GM12864 (cell line): Measurements from ENCODE around the gene ACOT12.

Source experiments
- DNase-seq: peaks from one replicate; pipeline ENCODE4 v3.0.0-alpha.2; 2011; ENCODE audit warnings: low read depth
- H3K4me3 ChIP-seq: 2 replicates; pipeline ENCODE4 v1.5.1; 2011; ENCODE audit warnings: mild to moderate bottlenecking, low read depth, low read length, control low read depth
- TF ChIP-seq, protein P1 (sequence below): IDR thresholded peaks from 2 replicates; pipeline ENCODE4 v1.5.1; 2011; ENCODE audit warnings: low read depth, mild to moderate bottlenecking, moderate library complexity, low read length, control low read depth, inconsistent platforms; ENCODE audit errors: missing control alignments

The ACOT12 gene

DNA sequence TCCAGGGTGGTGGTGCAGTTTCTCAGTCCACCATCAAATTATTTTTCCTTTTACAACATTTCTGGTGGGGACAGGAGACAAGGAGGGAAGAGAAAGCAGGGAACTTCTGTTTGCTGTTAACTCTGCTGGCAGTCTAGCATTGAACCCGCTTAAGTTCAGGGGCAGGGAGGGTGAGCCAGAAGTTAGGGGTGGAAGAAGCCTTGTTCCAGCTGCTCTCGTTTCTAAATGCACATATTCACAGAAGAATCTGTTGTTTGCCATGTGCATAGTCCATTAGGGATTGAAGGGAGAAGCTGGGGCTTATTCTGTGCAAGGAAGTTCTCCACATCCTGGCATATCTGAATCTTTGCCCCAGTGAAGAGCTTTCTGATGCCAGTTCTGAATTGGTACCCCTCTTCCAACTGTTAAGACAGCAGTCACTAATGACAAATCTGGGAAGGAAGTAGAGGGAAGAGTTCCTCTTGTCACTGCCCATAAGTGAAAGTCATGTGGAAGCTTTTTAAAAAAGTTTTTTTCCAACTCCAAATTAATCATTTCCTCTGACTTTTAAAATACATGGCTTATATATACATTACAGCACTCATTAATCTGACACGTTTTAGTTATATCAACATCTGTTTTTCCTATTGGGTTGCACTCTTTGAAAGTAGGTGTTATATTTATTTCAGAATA is 32.6 kb upstream of the ACOT12 start:
- no peak for DNase-seq
- H3K4me3 ChIP-seq: no peak overlapping the region
- TF ChIP-seq, protein P1, sequence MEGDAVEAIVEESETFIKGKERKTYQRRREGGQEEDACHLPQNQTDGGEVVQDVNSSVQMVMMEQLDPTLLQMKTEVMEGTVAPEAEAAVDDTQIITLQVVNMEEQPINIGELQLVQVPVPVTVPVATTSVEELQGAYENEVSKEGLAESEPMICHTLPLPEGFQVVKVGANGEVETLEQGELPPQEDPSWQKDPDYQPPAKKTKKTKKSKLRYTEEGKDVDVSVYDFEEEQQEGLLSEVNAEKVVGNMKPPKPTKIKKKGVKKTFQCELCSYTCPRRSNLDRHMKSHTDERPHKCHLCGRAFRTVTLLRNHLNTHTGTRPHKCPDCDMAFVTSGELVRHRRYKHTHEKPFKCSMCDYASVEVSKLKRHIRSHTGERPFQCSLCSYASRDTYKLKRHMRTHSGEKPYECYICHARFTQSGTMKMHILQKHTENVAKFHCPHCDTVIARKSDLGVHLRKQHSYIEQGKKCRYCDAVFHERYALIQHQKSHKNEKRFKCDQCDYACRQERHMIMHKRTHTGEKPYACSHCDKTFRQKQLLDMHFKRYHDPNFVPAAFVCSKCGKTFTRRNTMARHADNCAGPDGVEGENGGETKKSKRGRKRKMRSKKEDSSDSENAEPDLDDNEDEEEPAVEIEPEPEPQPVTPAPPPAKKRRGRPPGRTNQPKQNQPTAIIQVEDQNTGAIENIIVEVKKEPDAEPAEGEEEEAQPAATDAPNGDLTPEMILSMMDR: no peak

DNA sequence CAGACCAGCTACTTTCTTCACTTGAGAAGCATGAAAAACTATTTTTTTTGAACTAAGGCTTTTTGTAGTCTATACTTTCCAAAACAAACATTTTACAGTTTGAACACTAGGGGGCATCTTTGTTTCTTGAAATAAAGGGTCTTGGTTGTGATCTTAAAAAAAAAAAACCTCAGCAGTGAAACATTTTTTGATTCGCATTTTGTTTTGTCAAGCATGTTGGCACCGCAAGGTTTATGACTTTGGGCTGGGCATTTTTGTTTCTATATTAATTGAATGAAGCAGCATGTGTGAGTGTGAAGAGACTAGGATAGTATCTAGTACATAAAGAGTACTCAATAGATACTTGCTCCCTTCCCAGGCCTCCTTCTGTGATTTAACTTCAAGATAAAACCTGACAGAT is 31.6 kb upstream of the ACOT12 start:
- TF ChIP-seq, protein P1: peak; percentile 43
- peak; percentile 8 for DNase-seq
- H3K4me3 ChIP-seq: no peak overlapping the region

DNA sequence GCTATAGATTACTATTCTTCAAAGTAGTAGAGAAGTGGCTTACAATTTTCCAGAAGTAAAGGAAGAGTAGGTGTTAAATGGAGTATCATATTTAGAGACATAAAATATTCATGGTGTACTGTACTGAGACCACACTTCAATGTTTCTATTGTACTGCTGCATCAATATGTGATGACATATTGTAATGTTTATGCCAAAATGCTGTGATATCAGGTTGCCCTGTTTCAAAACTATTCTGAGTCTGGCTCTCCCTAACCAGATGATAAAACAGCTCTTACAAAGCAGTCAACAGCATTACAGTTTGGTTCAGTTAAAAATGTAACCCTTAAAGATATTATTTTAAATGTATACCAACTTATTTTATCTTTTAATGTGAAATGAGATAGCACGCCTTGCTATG is 30.8 kb upstream of the ACOT12 start:
- TF ChIP-seq, protein P1: no peak
- DNase-seq: no peak
- no peak overlapping the region for H3K4me3 ChIP-seq

DNA sequence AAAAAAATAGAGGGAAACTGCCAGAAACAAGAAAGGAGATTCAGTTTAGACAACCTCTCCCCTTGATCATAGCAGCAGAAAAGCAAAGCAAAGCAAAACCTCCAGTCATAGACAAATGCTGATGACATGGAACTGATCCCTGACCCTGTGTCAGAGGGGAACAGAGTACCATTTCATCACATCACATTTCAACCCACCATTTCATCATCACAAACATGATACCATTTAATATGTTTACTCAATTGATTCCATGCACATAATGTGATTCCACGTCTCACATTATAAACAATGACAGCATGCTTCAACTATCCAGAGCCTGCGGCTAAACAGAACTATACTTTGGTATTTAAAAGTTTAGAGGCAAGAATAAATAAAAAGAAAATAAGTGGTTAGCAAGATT is 28.7 kb upstream of the ACOT12 start:
- H3K4me3 ChIP-seq: no peak overlapping the region
- TF ChIP-seq, protein P1: no peak
- DNase-seq: no peak

DNA sequence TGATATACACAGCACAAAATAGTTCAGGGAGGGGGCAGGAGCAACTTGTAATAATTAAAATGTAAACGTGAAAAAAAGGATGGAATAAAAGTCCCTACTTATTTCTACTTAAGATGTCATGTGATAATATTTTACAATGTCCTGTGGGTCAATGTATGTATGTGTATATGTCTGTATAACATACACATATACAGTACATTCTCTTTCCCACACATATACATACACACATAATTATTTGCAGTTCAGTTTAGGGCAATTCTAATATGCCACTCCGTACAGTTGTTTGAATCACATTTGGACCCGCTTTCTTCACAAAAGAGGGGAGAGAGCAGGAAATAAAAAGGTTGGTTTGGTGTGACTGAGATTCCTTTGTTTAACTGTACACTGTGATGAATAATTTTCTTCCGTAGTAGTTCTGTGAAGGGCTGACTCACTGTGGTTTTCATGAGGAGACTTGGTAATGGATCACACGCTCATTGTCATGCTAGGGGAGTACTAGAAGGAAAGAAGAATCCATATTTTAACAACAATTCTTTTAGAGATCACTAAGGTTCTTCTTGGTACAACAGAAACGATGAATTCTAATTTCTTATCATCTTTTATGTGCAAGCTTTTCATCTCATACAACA is 26.2 kb upstream of the ACOT12 start:
- DNase-seq: no peak
- TF ChIP-seq, protein P1: no peak
- H3K4me3 ChIP-seq: no peak overlapping the region

DNA sequence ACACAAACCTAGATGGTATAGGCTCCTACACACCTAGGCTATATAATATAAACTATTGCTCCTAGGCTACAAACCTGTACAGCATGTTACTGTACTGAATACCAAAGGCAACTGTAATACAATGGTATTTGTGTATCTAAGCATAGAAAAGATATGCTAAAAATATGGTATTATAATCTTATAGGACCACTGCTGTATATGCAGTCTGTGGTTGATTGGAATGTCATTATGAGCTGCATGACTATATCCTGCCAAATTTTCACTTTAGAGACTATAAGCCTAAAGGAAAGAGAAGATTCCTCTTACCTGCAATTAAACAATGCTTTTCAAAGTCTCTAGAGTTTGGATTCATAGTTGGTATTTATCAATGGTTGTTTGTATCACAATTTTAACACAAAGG is 24.7 kb upstream of the ACOT12 start:
- TF ChIP-seq, protein P1: no peak
- no peak for DNase-seq
- no peak overlapping the region for H3K4me3 ChIP-seq

DNA sequence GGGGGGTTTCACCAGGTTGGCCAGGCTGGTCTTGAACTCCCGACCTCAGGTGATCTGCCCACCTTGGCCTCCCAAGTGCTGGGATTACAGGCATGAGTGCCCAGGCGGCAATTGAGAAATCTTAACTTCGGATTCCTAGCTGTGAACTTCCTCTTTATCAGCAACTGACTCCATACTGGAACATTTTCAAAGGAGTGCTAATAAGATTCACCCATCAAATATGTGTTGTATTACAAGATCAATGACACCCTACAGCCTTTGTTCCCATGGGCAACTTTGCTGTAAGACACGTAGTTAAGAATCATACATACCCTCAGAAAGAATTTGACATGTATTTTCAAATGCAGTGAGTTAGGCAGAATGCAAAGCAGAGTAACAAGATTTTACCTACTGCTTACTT is 23.1 kb upstream of the ACOT12 start:
- TF ChIP-seq, protein P1: no peak
- DNase-seq: no peak
- no peak overlapping the region for H3K4me3 ChIP-seq
